OCI-LY7 (cell line): ENCODE measurements around the gene ANK3. TPM values are rescaled to one million over a fixed set of nuclear protein-coding genes. Genes with fewer than 3 reads are reported as not detected.

Experiments used
- BruUV-seq: library from RNA; stranded (reverse); fragments of 400-500 nt; replicated peaks from 2 replicates; lab custom pipeline; 2021; lab: Mats Ljungman, UMichigan
- CTCF ChIA-PET: fragments of 300-600 bp; sonication (Branson Sonifier 250); formaldehyde crosslinking; loops from one replicate; lab custom pipeline; 2022; ENCODE audit warnings: antibody characterized with exemption; ENCODE audit not compliant: unreplicated experiment; lab: Charles Lee
- POLR2A ChIA-PET: fragments of 300-600 bp; sonication (Branson Sonifier 250); formaldehyde crosslinking; loops from one replicate; lab custom pipeline; 2022; ENCODE audit warnings: antibody characterized with exemption; lab: Charles Lee
- DNase-seq: peaks from one replicate; pipeline ENCODE4 v3.0.0-alpha.2; 2015; ENCODE audit warnings: low spot score
- H2AFZ ChIP-seq: fragments of 200-600 bp; sonication (generic), shearing (Covaris generic); 2 replicates; pipeline ENCODE4 v1.6.1; 2014; ENCODE audit warnings: mild to moderate bottlenecking, antibody characterized with exemption, low read length, moderate library complexity
- H3K27ac ChIP-seq: fragments of 200-600 bp; sonication (generic); 2 replicates; pipeline ENCODE4 v1.5.1; 2014; ENCODE audit warnings: mixed run types, low read depth, mild to moderate bottlenecking, moderate library complexity, low read length, inconsistent platforms; ENCODE audit not compliant: poor library complexity, severe bottlenecking
- H3K36me3 ChIP-seq: fragments of 200-600 bp; sonication (generic); 2 replicates; pipeline ENCODE4 v1.6.1; 2014; ENCODE audit warnings: mild to moderate bottlenecking, antibody characterized with exemption, low read length, moderate library complexity, mixed read lengths; ENCODE audit not compliant: insufficient read depth
- H3K4me1 ChIP-seq: fragments of 200-600 bp; sonication (generic); 2 replicates; pipeline ENCODE4 v1.5.1; 2014; ENCODE audit warnings: mild to moderate bottlenecking, low read length; ENCODE audit not compliant: insufficient read depth, poor library complexity, severe bottlenecking
- H3K4me2 ChIP-seq: fragments of 200-600 bp; sonication (generic); 2 replicates; pipeline ENCODE4 v1.6.1; 2014; ENCODE audit warnings: mild to moderate bottlenecking, low read length
- H3K4me3 ChIP-seq: fragments of 200-600 bp; sonication (generic); 2 replicates; pipeline ENCODE4 v1.5.1; 2014; ENCODE audit warnings: mild to moderate bottlenecking, low read depth, low read length; ENCODE audit not compliant: poor library complexity, severe bottlenecking
- H3K79me2 ChIP-seq: fragments of 200-600 bp; sonication (generic); 2 replicates; pipeline ENCODE4 v1.6.1; 2016; ENCODE audit warnings: low read depth, mild to moderate bottlenecking, low read length, moderate library complexity, mixed read lengths; ENCODE audit not compliant: insufficient read depth
- H3K9me2 ChIP-seq: fragments of 200-600 bp; sonication (generic); 2 replicates; pipeline ENCODE4 v1.6.1; 2016; ENCODE audit warnings: mild to moderate bottlenecking, low read length, mixed read lengths; ENCODE audit not compliant: insufficient read depth
- H3K9me3 ChIP-seq: fragments of 200-600 bp; sonication (generic); 2 replicates; pipeline ENCODE4 v1.6.1; 2014; ENCODE audit warnings: mild to moderate bottlenecking, mixed run types, low read length, mixed read lengths
- H4K20me1 ChIP-seq: fragments of 200-600 bp; sonication (generic); 2 replicates; pipeline ENCODE4 v1.6.1; 2014; ENCODE audit warnings: mild to moderate bottlenecking, antibody characterized with exemption, low read length, moderate library complexity, mixed read lengths; ENCODE audit not compliant: insufficient read depth
- EZH2phosphoT487 ChIP-seq: fragments of 200-600 bp; sonication (generic); IDR thresholded peaks from 2 replicates; pipeline ENCODE4 v1.6.1; 2018; ENCODE audit warnings: low read depth, borderline replicate concordance, mild to moderate bottlenecking, mixed run types, antibody characterized with exemption, low read length, moderate library complexity, mixed read lengths
- intact Hi-C: fragments of 100-400 bp; cut with micrococcal nuclease; formaldehyde crosslinking; loops from one replicate; pipeline ENCODE4 v1.10.0; 2022; ENCODE audit not compliant: unreplicated experiment
- total RNA-seq, 2 experiments: library from RNA; depleted of rRNA in 1 of 2; stranded (reverse); fragments of >200 nt in 1 of 2; shearing (Covaris generic) in 1 of 2; gene quantifications; 2 replicates each; pipeline ENCODE4 v1.2.3, GENCODE V29; 2014 to 2022
- TF ChIP-seq, protein P1 (sequence below): fragments of 200-600 bp; sonication (generic); conservative IDR thresholded peaks from 2 replicates; pipeline ENCODE4 v1.5.1; 2014; ENCODE audit warnings: mild to moderate bottlenecking, antibody characterized with exemption, low read length, moderate library complexity, mixed read lengths

The ANK3 gene
- total RNA-seq, 2 experiments from 2014 or later: 0.13 to 0.49 TPM

GRCh38 chr10:60348982-60349381, 40.7 kb downstream of the ANK3 start:
- Histone ChIP-seq H3K27ac (no peak overlapping the region), H2AFZ (no peak overlapping the region), H3K79me2 (no peaks in the 10 kb centered on the region), H3K4me2 (no peak overlapping the region), H3K4me1 (peaks cover 11% of the 10 kb centered on the region), H3K4me3 (no peak overlapping the region), H3K36me3 (no peaks in the 10 kb centered on the region), H4K20me1 (no peaks in the 10 kb centered on the region), H3K9me2 (no peaks in the 10 kb centered on the region), H3K9me3 (no peaks in the 10 kb centered on the region)
- intact Hi-C loops: no loop called here
- no TSS peak for BruUV-seq
- TF ChIP-seq, protein P1, sequence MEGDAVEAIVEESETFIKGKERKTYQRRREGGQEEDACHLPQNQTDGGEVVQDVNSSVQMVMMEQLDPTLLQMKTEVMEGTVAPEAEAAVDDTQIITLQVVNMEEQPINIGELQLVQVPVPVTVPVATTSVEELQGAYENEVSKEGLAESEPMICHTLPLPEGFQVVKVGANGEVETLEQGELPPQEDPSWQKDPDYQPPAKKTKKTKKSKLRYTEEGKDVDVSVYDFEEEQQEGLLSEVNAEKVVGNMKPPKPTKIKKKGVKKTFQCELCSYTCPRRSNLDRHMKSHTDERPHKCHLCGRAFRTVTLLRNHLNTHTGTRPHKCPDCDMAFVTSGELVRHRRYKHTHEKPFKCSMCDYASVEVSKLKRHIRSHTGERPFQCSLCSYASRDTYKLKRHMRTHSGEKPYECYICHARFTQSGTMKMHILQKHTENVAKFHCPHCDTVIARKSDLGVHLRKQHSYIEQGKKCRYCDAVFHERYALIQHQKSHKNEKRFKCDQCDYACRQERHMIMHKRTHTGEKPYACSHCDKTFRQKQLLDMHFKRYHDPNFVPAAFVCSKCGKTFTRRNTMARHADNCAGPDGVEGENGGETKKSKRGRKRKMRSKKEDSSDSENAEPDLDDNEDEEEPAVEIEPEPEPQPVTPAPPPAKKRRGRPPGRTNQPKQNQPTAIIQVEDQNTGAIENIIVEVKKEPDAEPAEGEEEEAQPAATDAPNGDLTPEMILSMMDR: no peak
- no peak for DNase-seq
- ChIA-PET POLR2A (interaction anchor here (1.1 kb wide), 1 partner anchor 28 kb away, joined by 3 read pairs; no protein-coding TSS in a partner anchor), CTCF (no interaction called here)

DNA sequence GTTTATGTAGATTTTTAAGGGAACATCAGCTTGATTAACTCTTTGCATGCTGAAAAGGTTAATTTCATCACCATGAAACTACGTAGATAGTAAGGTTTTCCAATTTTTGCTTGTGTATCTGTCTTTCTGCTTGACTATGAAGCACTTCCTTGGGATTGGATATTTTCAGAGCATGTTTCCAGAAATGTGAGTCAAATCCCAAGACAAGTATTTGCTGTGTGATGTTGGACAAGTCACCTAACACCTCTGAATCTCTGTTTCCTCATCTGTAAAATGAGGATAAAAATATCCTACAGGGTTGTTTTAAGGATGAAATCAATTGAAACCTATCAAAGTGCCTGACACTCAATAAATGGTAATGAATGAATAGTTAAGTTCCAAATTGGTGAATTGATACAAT, 42.4 kb downstream of the ANK3 start:
- TF ChIP-seq EZH2phosphoT487: no peak
- TF ChIP-seq, protein P1: no peak
- Histone ChIP-seq H3K4me1 (peaks cover 10% of the 10 kb centered on the region), H3K79me2 (no peaks in the 10 kb centered on the region), H4K20me1 (no peaks in the 10 kb centered on the region), H3K4me2 (no peak overlapping the region), H3K4me3 (no peak overlapping the region), H3K27ac (no peak overlapping the region), H3K9me3 (no peaks in the 10 kb centered on the region), H2AFZ (no peak overlapping the region), H3K36me3 (no peaks in the 10 kb centered on the region), H3K9me2 (no peaks in the 10 kb centered on the region)
- intact Hi-C loops: no loop called here
- DNase-seq: no peak
- CTCF ChIA-PET: no interaction called here
- BruUV-seq: no TSS peak
- POLR2A ChIA-PET: no interaction called here

GRCh38 chr10:60346661-60347060, 43.0 kb downstream of the ANK3 start:
- intact Hi-C loops: no loop called here
- CTCF ChIA-PET: no interaction called here
- Histone ChIP-seq H3K27ac (no peak overlapping the region), H4K20me1 (no peaks in the 10 kb centered on the region), H3K36me3 (no peaks in the 10 kb centered on the region), H3K4me1 (peaks cover 7% of the 10 kb centered on the region), H3K9me2 (no peaks in the 10 kb centered on the region), H2AFZ (no peak overlapping the region), H3K4me2 (no peak overlapping the region), H3K4me3 (no peak overlapping the region), H3K9me3 (no peaks in the 10 kb centered on the region), H3K79me2 (no peaks in the 10 kb centered on the region)
- no TSS peak for BruUV-seq
- TF ChIP-seq EZH2phosphoT487: no peak
- TF ChIP-seq, protein P1: no peak
- POLR2A ChIA-PET: no interaction called here
- DNase-seq: no peak
